HepG2 (cell line): ENCODE measurements around the gene MMP27. TPM values are rescaled to one million over a fixed set of nuclear protein-coding genes. Genes with fewer than 3 reads are reported as not detected.

Experiments
- ATAC-seq: fragments of 200-7000 bp; cut with Tn5 transposase; 3 replicates; pipeline ENCODE4 v1.9.1; 2020; ENCODE audit warnings: mild to moderate bottlenecking, moderate library complexity
- BruUV-seq: library from RNA; stranded (reverse); fragments of 400-500 nt; replicated peaks from 2 replicates; lab custom pipeline; 2021; lab: Mats Ljungman, UMichigan
- CTCF ChIA-PET: fragments of 300-600 bp; formaldehyde crosslinking; extraction: SDS; loops from one replicate; lab custom pipeline; 2021; ENCODE audit warnings: low total read pairs, inconsistent platforms, low intra/inter-chr PET ratio; lab: Yijun Ruan, JAX
- POLR2A ChIA-PET: fragments of 350-600 bp; sonication (Branson Sonifier 250); formaldehyde crosslinking; loops from one replicate; lab custom pipeline; 2020; ENCODE audit warnings: antibody characterized with exemption, inconsistent platforms; lab: Yijun Ruan, JAX
- DNase-seq: peaks from one replicate; pipeline ENCODE4 v3.0.0-alpha.2; 2015; ENCODE audit warnings: low spot score
- FAIRE-seq: peaks from 3 replicates; lab custom pipeline; 2011; peaks lifted over from hg19 to GRCh38; lab: Jason Lieb, UNC
- H2AFZ ChIP-seq: one replicate; pipeline ENCODE4 v1.6.1; 2011; ENCODE audit warnings: low read length, inconsistent platforms
- H3K27ac ChIP-seq: fragments of 300-600 bp; 3 replicates; pipeline ENCODE4 v1.8.0; 2011; ENCODE audit warnings: mixed run types, mild to moderate bottlenecking, mixed read lengths, low read length, inconsistent platforms; ENCODE audit not compliant: insufficient read depth; ENCODE audit errors: extremely low read length
- H3K27me3 ChIP-seq, 2 experiments: fragments of 200-600 bp in 1 of 2; 2 replicates in 1 of 2; 3 replicates in 1 of 2; pipeline versions ENCODE4 v1.6.0 to v1.8.0; 2011; ENCODE audit warnings: low read length in 2 of 2, mild to moderate bottlenecking in 2 of 2, moderate library complexity in 2 of 2, inconsistent platforms in 1 of 2; ENCODE audit not compliant: insufficient read depth in 2 of 2, control insufficient read depth in 1 of 2
- H3K36me3 ChIP-seq, 2 experiments: fragments of 200-600 bp in 1 of 2; replicated peaks in 1 of 2; 2 replicates in 1 of 2; 3 replicates in 1 of 2; pipeline versions ENCODE4 v1.5.1 to v1.8.0; 2011; ENCODE audit warnings: low read length in 2 of 2, inconsistent platforms in 1 of 2; ENCODE audit not compliant: insufficient read depth in 2 of 2, control insufficient read depth in 1 of 2
- H3K4me1 ChIP-seq: 2 replicates; pipeline ENCODE4 v1.5.1; 2012; ENCODE audit warnings: low read length, inconsistent platforms; ENCODE audit not compliant: insufficient read depth
- H3K4me2 ChIP-seq: 2 replicates; pipeline ENCODE4 v1.6.0; 2011; ENCODE audit warnings: low read depth, low read length, inconsistent platforms
- H3K4me3 ChIP-seq, 3 experiments: fragments of 200-600 bp in 1 of 3; sonication (generic), shearing (Covaris generic) in 1 of 3; replicated peaks in 1 of 3; 2 replicates each; pipeline ENCODE4 v1.5.1; 2011 to 2016; ENCODE audit warnings: low read length in 3 of 3, inconsistent platforms in 2 of 3, low read depth in 2 of 3, mild to moderate bottlenecking in 2 of 3, control low read depth in 1 of 3, mixed read lengths in 1 of 3; ENCODE audit not compliant: insufficient read depth in 1 of 3
- H3K79me2 ChIP-seq: one replicate; pipeline ENCODE4 v1.6.1; 2011; ENCODE audit warnings: low read length, inconsistent platforms; ENCODE audit not compliant: insufficient read depth
- H3K9ac ChIP-seq: 2 replicates; pipeline ENCODE4 v1.6.0; 2011; ENCODE audit warnings: mild to moderate bottlenecking, low read depth, low read length, inconsistent platforms; ENCODE audit not compliant: insufficient read depth
- H3K9me3 ChIP-seq: 2 replicates; pipeline ENCODE4 v1.5.1; 2012; ENCODE audit warnings: mild to moderate bottlenecking, low read length
- H4K20me1 ChIP-seq: 2 replicates; pipeline ENCODE4 v1.6.0; 2011; ENCODE audit warnings: inconsistent platforms, mild to moderate bottlenecking, low read length, moderate library complexity; ENCODE audit not compliant: insufficient read depth
- ERF ChIP-seq: IDR thresholded peaks from 2 replicates; pipeline ENCODE4 v1.6.1; 2018; ENCODE audit warnings: missing biosample characterization, missing genetic modification reagents
- ESRRA ChIP-seq: sonication (generic); formaldehyde crosslinking; IDR thresholded peaks from 2 replicates; pipeline ENCODE4 v1.5.1; 2020; ENCODE audit warnings: mild to moderate bottlenecking, low read depth, missing genetic modification reagents
- HIC2 ChIP-seq: sonication (generic); formaldehyde crosslinking; IDR thresholded peaks from 2 replicates; pipeline ENCODE4 v1.9.0; 2022; ENCODE audit warnings: low read depth, missing genetic modification reagents
- KMT2A ChIP-seq: sonication (generic); formaldehyde crosslinking; IDR thresholded peaks from 2 replicates; pipeline ENCODE4 v1.4.0; 2020; ENCODE audit warnings: missing genetic modification reagents
- NR2C2 ChIP-seq: sonication (generic); formaldehyde crosslinking; IDR thresholded peaks from 2 replicates; pipeline ENCODE4 v1.4.0; 2020; ENCODE audit warnings: missing genetic modification reagents, mild to moderate bottlenecking, moderate library complexity, borderline replicate concordance
- POLR2AphosphoS2 ChIP-seq: IDR thresholded peaks from 2 replicates; pipeline ENCODE4 v1.6.1; 2011; ENCODE audit warnings: low read depth, low read length, improper control_type of control experiment
- SRSF9 ChIP-seq: fragments of 200-400 bp; formaldehyde crosslinking; IDR thresholded peaks from 2 replicates; pipeline ENCODE4 v1.6.1; 2018; ENCODE audit warnings: borderline replicate concordance, mild to moderate bottlenecking, low read depth, low read length; ENCODE audit not compliant: insufficient read depth, poor library complexity, severe bottlenecking
- THYN1 ChIP-seq: sonication (generic); formaldehyde crosslinking; IDR thresholded peaks from 2 replicates; pipeline ENCODE4 v1.8.1; 2023; ENCODE audit warnings: low read depth, mild to moderate bottlenecking, moderate library complexity, missing genetic modification reagents, borderline replicate concordance
- ZNF101 ChIP-seq: sonication (generic); formaldehyde crosslinking; IDR thresholded peaks from 2 replicates; pipeline ENCODE4 v1.4.0; 2020; ENCODE audit warnings: mild to moderate bottlenecking, low read depth, missing genetic modification reagents, borderline replicate concordance
- ZNF256 ChIP-seq: sonication (generic); formaldehyde crosslinking; conservative IDR thresholded peaks from 2 replicates; pipeline ENCODE4 v1.4.0; 2020; ENCODE audit warnings: missing genetic modification reagents
- ZNF569 ChIP-seq: sonication (generic); formaldehyde crosslinking; IDR thresholded peaks from 2 replicates; pipeline ENCODE4 v1.5.0; 2020; ENCODE audit warnings: mild to moderate bottlenecking, missing genetic modification reagents, moderate library complexity, borderline replicate concordance
- ZNF570 ChIP-seq: sonication (generic); formaldehyde crosslinking; IDR thresholded peaks from 2 replicates; pipeline ENCODE4 v1.4.0; 2020; ENCODE audit warnings: mild to moderate bottlenecking, missing genetic modification reagents, borderline replicate concordance
- WGBS: methylation state at CpG from one replicate; pipeline ENCODE4 v1.1.6; 2017; ENCODE audit warnings: low lambda C conversion rate; 5-methylcytosine and 5-hydroxymethylcytosine counted together
- in situ Hi-C: cut with HindIII; loops from 2 replicates; pipeline ENCODE4 v1.10.0; 2017; ENCODE audit warnings: low pct_unique_long_range_greater_than_20kb; ENCODE audit not compliant: extremely low pct_ligation_motif_present
- intact Hi-C: fragments of 100-400 bp; cut with micrococcal nuclease; formaldehyde crosslinking; loops from one replicate; pipeline ENCODE4 v1.10.0; 2022; ENCODE audit not compliant: unreplicated experiment
- polyA plus RNA-seq, 8 experiments: library from polyadenylated mRNA; depleted of rRNA in 3 of 8; stranded (reverse) in 7 of 8; unstranded in 1 of 8; fragments of >200 nt; fragmentation: Illumina TruSeq in 4 of 8; extraction: Trizol in 4 of 8; gene quantifications; 2 replicates each; pipeline versions ENCODE4 v1.2.1 to v1.2.3, GENCODE V29; 2011 to 2016; ENCODE audit warnings: low read depth in 4 of 8, missing spikeins in 1 of 8, mixed read lengths in 1 of 8; ENCODE audit not compliant: insufficient read depth in 1 of 8
- total RNA-seq, 5 experiments: library from RNA; depleted of rRNA; stranded (reverse); fragments of >200 nt; fragmentation: Illumina TruSeq; extraction: Trizol; gene quantifications; 2 replicates each; pipeline ENCODE4 v1.2.3, GENCODE V29; 2016; ENCODE audit warnings: low read depth in 1 of 5
- TF ChIP-seq, protein P1 (sequence below): sonication (generic); formaldehyde crosslinking; IDR thresholded peaks from 2 replicates; pipeline ENCODE4 v1.5.0; 2020; ENCODE audit warnings: mild to moderate bottlenecking, low read depth, missing genetic modification reagents, borderline replicate concordance
- TF ChIP-seq, protein P2 (sequence below): IDR thresholded peaks from 2 replicates; pipeline ENCODE4 v1.6.1; 2016; ENCODE audit warnings: missing biosample characterization, missing genetic modification reagents, low read depth

Gene MMP27
- total and polyA plus RNA-seq, 2 of the 13 experiments (the other 11 are each of a cell fraction or from before 2014, with no cell fraction given): not detected

GRCh38 chr11:102685754-102686153 is 19.8 kb downstream of the MMP27 start:
- FAIRE-seq (no peak), ATAC-seq (no peak)
- in situ Hi-C loops: no loop called here

DNA sequence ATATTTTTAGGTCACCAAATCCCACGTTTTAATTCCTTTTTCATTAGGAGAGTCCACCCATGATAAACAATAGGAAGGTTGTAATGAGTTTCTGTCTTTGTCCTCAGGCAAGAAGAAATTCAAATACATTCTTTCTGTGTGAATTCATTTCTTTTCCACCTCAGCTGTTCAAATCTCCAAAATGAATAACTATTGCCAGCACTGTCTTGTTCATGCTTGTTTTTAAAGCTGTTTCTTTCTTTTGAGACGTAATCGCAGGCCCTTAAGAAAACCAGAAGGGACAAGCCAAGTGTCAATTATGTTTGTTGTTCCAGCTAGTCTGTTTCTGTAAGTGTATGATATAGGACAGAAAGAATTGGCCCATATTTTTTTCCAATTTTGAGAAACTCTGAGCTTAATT is 20.2 kb downstream of the MMP27 start:
- H3K9ac ChIP-seq: no peak overlapping the region
- H3K36me3 ChIP-seq: no peaks in the 10 kb centered on the region
- WGBS: 63% methylated on average over 3 of the region's 3 CpGs
- H3K79me2 ChIP-seq: no peaks in the 10 kb centered on the region
- no peak overlapping the region for H2AFZ ChIP-seq
- no peaks in the 10 kb centered on the region for H4K20me1 ChIP-seq
- no peak for FAIRE-seq
- H3K27me3 ChIP-seq: no peaks in the 10 kb centered on the region
- no peak overlapping the region for H3K27ac ChIP-seq
- DNase-seq: no peak
- intact Hi-C loops: no loop called here
- no peak overlapping the region for H3K4me2 ChIP-seq
- H3K4me3 ChIP-seq: no peak overlapping the region
- H3K4me1 ChIP-seq: no peaks in the 10 kb centered on the region
- POLR2A ChIA-PET: no interaction called here
- no peak for ATAC-seq
- H3K9me3 ChIP-seq: no peaks in the 10 kb centered on the region
- BruUV-seq: no TSS peak
- in situ Hi-C loops: no loop called here
- CTCF ChIA-PET: no interaction called here
- TF ChIP-seq THYN1 (CRISPR knock-in tag) (no peak), SRSF9 (no peak), KMT2A (CRISPR knock-in tag) (no peak), ESRRA (CRISPR knock-in tag) (no peak), ZNF569 (no peak), POLR2AphosphoS2 (no peak), ERF (CRISPR knock-in tag) (no peak), ZNF570 (no peak), ZNF256 (CRISPR knock-in tag) (no peak)
- TF ChIP-seq, protein P1, sequence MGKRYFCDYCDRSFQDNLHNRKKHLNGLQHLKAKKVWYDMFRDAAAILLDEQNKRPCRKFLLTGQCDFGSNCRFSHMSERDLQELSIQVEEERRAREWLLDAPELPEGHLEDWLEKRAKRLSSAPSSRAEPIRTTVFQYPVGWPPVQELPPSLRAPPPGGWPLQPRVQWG (CRISPR knock-in tag): no peak
- TF ChIP-seq, protein P2, sequence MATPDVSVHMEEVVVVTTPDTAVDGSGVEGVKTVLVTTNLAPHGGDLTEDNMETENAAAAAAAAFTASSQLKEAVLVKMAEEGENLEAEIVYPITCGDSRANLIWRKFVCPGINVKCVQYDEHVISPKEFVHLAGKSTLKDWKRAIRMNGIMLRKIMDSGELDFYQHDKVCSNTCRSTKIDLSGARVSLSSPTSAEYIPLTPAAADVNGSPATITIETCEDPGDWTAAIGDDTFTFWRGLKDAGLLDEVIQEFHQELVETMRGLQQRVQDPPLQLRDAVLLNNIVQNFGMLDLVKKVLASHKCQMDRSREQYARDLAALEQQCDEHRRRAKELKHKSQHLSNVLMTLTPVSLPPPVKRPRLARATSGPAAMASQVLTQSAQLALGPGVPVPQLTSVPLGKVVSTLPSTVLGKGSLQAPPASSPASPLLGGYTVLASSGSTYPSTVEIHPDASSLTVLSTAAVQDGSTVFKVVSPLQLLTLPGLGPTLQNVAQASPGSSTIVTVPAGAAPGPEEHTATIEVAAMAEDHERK (CRISPR knock-in tag): no peak

More at GRCh38 chr11:102685754-102686153, 19.8 kb downstream of the MMP27 start:
- no peak overlapping the region for H3K9ac ChIP-seq
- H3K27me3 ChIP-seq: no peaks in the 10 kb centered on the region
- H3K4me3 ChIP-seq: no peak overlapping the region
- no peak overlapping the region for H3K27ac ChIP-seq
- H3K36me3 ChIP-seq: no peaks in the 10 kb centered on the region
- H4K20me1 ChIP-seq: no peaks in the 10 kb centered on the region
- no peaks in the 10 kb centered on the region for H3K4me1 ChIP-seq
- ChIA-PET CTCF (no interaction called here), POLR2A (no interaction called here)
- no peaks in the 10 kb centered on the region for H3K79me2 ChIP-seq
- intact Hi-C loops: no loop called here
- no peak overlapping the region for H3K4me2 ChIP-seq
- no TSS peak for BruUV-seq
- TF ChIP-seq ZNF101 (CRISPR knock-in tag): no peak
- no peak for TF ChIP-seq NR2C2 (CRISPR knock-in tag)
- no peak for TF ChIP-seq HIC2 (CRISPR knock-in tag)
- no peaks in the 10 kb centered on the region for H3K9me3 ChIP-seq
- no peak overlapping the region for H2AFZ ChIP-seq
- WGBS: 96% methylated on average over 2 of the region's 2 CpGs
- no peak for DNase-seq
